GM21717 (cell line): ENCODE measurements around the gene TACO1.

Experiments
- ATAC-seq: cut with Tn5 transposase; IDR thresholded peaks from one replicate; pipeline ENCODE4 v1.9.1; 2021; ENCODE audit warnings: mild to moderate bottlenecking, moderate library complexity; ENCODE audit not compliant: unreplicated experiment

Gene TACO1

GRCh38 chr17:63634816-63635215 lies 34.1 kb downstream of the TACO1 start:
- ATAC-seq: no peak

GRCh38 chr17:63635290-63635689 lies 34.6 kb downstream of the TACO1 start:
- ATAC-seq: no peak

DNA sequence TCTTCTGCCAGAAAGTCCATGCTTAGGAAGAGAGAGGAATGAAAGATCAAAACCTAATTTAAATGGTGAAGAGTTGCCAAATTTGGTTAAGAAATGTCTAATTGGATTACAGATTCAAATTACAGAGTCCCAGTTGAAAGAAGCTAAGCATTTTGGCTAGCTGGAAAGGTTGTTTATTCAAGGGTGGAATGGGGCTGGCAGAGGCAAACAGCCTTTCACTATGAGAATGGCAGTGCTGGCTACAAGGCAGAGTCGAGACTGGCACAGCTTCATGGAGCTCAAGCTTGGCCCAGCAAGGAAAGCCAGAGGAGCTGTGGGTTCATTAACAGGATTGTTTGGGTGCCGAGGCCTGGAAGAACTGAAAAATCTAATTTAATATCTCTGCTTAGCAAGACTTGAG lies 35.1 kb downstream of the TACO1 start:
- ATAC-seq: no peak

DNA sequence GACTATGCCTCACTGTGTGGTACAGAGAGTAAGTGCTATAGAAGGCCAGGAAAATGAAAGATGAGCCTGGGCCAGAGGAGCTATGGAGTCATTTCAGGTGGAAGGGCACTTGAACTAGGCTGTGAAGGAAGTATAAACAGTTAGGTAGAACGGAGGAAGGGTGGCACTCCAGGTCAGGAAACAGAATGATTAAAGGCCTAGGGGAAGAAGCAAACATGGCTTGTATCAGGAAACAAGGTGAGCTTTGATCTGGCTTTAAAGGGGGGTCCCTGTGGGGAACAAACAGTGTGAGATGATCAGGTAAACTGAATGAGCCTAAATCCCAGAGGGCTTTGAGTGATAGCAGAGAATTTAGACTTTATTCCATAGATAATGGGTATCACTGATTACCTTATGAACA lies 38.4 kb downstream of the TACO1 start:
- no peak for ATAC-seq

DNA sequence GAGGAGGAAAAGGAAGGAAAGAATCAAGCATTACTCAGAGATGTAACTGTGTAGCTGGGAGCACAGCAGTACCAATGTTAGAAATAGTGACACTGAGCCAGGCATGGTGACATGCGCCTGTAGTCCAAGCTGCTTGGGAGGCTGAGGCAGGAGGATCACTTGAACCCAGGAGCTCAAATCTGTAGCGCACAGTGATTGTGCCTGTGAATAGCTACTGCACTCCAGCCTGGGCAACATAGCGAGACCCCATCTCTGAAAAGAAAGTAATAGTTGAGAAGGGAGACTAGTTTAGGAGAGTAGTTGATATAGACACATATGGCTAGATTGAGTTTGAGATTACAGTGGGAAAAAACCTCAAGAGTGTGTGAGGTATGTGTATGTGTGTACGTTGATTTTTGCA lies 39.3 kb downstream of the TACO1 start:
- ATAC-seq: no peak

- no peak for ATAC-seq
Observed at GRCh38 chr17:63641692-63642448, 41.2 kb downstream of the TACO1 start.

DNA sequence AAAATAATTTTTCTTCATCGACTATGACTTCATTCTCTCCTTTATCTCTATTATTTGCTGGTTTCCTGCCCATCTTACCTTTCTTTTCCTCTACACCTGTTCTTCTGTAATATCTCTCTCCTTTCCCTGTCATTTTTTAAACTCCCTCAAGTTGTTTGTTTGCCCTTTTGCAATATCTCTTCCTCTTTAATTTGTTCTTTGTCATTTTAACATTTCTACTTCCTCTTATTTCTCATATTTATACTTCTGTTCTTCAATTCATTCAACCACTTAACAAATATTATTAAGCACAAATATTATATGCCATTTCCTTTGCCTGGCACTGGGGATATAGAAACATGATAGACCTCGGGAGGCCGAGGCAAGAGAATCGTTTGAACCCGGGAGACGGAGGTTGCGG lies 44.2 kb downstream of the TACO1 start:
- no peak for ATAC-seq

GRCh38 chr17:63645775-63646487 lies 45.2 kb downstream of the TACO1 start:
- peak; percentile 59 for ATAC-seq

GRCh38 chr17:63646488-63646806 lies 45.8 kb downstream of the TACO1 start:
- ATAC-seq: peak; percentile 89

GRCh38 chr17:63647065-63647725 lies 46.5 kb downstream of the TACO1 start:
- no peak for ATAC-seq

DNA sequence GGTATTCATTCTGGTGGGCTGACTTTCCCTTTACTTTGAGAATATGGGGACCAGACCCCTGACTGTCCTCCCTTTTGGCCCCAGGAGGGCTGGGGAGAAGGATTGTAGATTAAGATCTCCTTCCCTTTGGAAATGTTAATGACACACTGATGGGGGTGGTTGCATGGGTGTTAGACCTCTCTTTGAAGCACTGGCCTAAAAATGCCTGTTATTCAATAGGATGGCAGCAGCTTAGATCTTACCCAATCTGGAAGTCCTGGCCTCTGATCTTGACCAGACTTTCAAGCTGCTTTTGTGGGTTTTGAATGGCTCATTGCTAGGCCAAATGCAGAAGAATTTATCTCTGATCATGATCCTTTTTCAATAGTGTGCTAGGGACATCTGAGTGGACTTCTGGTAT lies 47.2 kb downstream of the TACO1 start:
- no peak for ATAC-seq

GRCh38 chr17:63649813-63650212 lies 49.1 kb downstream of the TACO1 start:
- ATAC-seq: no peak

- ATAC-seq: no peak
Observed at GRCh38 chr17:63652106-63652505, 51.4 kb downstream of the TACO1 start.

DNA sequence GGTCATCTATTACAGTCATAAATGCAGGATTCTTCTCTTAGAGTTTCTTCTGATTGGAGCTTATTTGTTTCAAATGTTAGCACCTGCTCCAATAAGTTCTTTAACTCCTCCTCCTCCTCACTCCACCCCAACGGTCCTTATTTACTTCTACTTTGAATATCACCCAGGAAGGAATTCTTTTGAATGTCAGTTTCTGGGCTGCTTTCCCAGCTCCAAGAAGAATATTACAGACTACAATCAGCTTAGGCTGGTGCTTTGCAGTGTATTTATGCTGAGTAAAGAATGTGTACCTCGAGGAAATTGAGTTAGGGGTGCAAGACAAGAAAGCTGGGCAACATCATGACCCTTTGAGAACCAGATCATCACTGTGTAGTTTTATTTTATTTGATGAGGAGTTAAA lies 52.4 kb downstream of the TACO1 start:
- ATAC-seq: no peak

DNA sequence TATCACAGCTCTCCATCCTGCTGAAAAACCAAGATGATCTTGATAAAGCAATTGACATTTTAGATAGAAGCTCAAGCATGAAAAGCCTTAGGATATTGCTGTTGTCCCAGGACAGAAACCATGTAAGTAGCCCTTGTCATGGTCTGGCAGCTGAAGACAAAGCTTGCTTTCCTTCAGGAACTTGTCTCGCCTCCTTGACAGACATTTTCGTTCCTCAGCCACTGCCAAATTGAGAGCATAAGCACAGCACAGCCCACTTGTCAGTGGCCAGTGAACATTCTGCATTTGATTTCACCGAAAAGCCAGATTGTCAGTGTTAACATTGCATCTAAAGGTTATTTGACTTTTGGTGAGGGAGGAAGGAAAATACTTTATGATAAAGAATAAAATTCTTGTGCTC lies 57.1 kb downstream of the TACO1 start:
- ATAC-seq: no peak
